SK-N-SH (cell line): ENCODE measurements around the gene BABAM2. TPM values are rescaled to one million over a fixed set of nuclear protein-coding genes. Genes with fewer than 3 reads are reported as not detected.

Source experiments
- ELF1 ChIP-seq: IDR thresholded peaks from 2 replicates; pipeline ENCODE4 v1.4.0; 2012
- EP300 ChIP-seq, 2 experiments: IDR thresholded peaks; 2 replicates each; pipeline versions ENCODE4 v1.4.0 to v1.6.1; 2012; ENCODE audit warnings: borderline replicate concordance in 1 of 2, low read depth in 1 of 2, low read length in 1 of 2
- EZH2phosphoT487 ChIP-seq: fragments of 200-600 bp; sonication (generic); IDR thresholded peaks from 2 replicates; pipeline ENCODE4 v1.6.1; 2017; ENCODE audit warnings: low read depth, mixed run types, mild to moderate bottlenecking, antibody characterized with exemption, moderate library complexity, borderline replicate concordance
- FOSL2 ChIP-seq: IDR thresholded peaks from 2 replicates; pipeline ENCODE4 v1.4.0; 2012; ENCODE audit warnings: low read depth, mild to moderate bottlenecking, moderate library complexity, borderline replicate concordance
- GABPA ChIP-seq: IDR thresholded peaks from 2 replicates; pipeline ENCODE4 v1.4.0; 2012; ENCODE audit warnings: low read depth, mild to moderate bottlenecking
- IRF3 ChIP-seq: fragments of 150-350 bp; IDR thresholded peaks from 2 replicates; pipeline ENCODE4 v1.6.1; 2016; ENCODE audit warnings: mild to moderate bottlenecking, low read depth, low read length
- JUND ChIP-seq: IDR thresholded peaks from 2 replicates; pipeline ENCODE4 v1.4.0; 2012
- MAX ChIP-seq: IDR thresholded peaks from 2 replicates; pipeline ENCODE4 v1.4.0; 2012; ENCODE audit warnings: low read depth
- MEF2A ChIP-seq: IDR thresholded peaks from 2 replicates; pipeline ENCODE4 v1.4.0; 2012; ENCODE audit warnings: low read depth, borderline replicate concordance
- MXI1 ChIP-seq: IDR thresholded peaks from 2 replicates; pipeline ENCODE4 v1.6.1; 2012; ENCODE audit warnings: mild to moderate bottlenecking, low read depth, low read length, improper control_type of control experiment
- NFIC ChIP-seq: IDR thresholded peaks from 2 replicates; pipeline ENCODE4 v1.4.0; 2012; ENCODE audit warnings: borderline replicate concordance
- NRF1 ChIP-seq: IDR thresholded peaks from 2 replicates; pipeline ENCODE4 v1.6.1; 2012; ENCODE audit warnings: low read depth, mild to moderate bottlenecking, low read length
- PBX3 ChIP-seq: IDR thresholded peaks from 2 replicates; pipeline ENCODE4; 2012
- RAD21 ChIP-seq: IDR thresholded peaks from 2 replicates; pipeline ENCODE4 v1.6.1; 2012; ENCODE audit warnings: mild to moderate bottlenecking, low read length
- RFX5 ChIP-seq: IDR thresholded peaks from 2 replicates; pipeline ENCODE4 v1.6.1; 2012; ENCODE audit warnings: mild to moderate bottlenecking, improper control_type of control experiment, low read length
- RXRA ChIP-seq: IDR thresholded peaks from 2 replicates; pipeline ENCODE4 v1.4.0; 2012; ENCODE audit warnings: low read depth, mild to moderate bottlenecking, borderline replicate concordance
- TAF1 ChIP-seq: IDR thresholded peaks from 2 replicates; pipeline ENCODE4 v1.6.1; 2012; ENCODE audit warnings: low read depth, mild to moderate bottlenecking, low read length, moderate library complexity, borderline replicate concordance
- USF1 ChIP-seq: IDR thresholded peaks from 2 replicates; pipeline ENCODE4 v1.4.0; 2012; ENCODE audit warnings: low read depth, borderline replicate concordance
- YY1 ChIP-seq: IDR thresholded peaks from 2 replicates; pipeline ENCODE4 v1.4.0; 2012; ENCODE audit warnings: low read depth, mild to moderate bottlenecking
- ZBTB33 ChIP-seq: IDR thresholded peaks from 2 replicates; pipeline ENCODE4 v1.4.0; 2012; ENCODE audit warnings: low read depth, borderline replicate concordance
- polyA plus RNA-seq, 3 experiments: library from polyadenylated mRNA; depleted of rRNA; stranded (reverse); fragments of >200 nt; gene quantifications; 2 replicates each; pipeline ENCODE4 v1.2.3, GENCODE V29; 2012

BABAM2 gene
- polyA plus RNA-seq, 1 of the 3 experiments (the other 2 are of a cell fraction): 34.0 TPM

GRCh38 chr2:28355521-28356094 is 465.1 kb downstream of the BABAM2 start (continued):
- TF ChIP-seq RFX5 (0 out of 2 replicates have a peak, but pooled peaks have one; percentile 17), NRF1 (no peak), NFIC (peak; percentile 72), PBX3 (no peak), RXRA (no peak), RAD21 (peak; percentile 37), ELF1 (no peak), EZH2phosphoT487 (no peak), MEF2A (no peak), JUND (no peak), IRF3 (no peak), MXI1 (peak; percentile 39), EP300 (IDR thresholded peaks at IDR 0.05; ENCODE audit: borderline replicate concordance in 1 of 2, low read depth in 1 of 2, low read length in 1 of 2) (peak in 1 of 2 experiments; percentile 78; a peak in 2 of 4 replicates), GABPA (no peak), TAF1 (no peak), YY1 (no peak), MAX (no peak), ZBTB33 (no peak), FOSL2 (no peak), USF1 (no peak)
